ENCODE results near the gene PNKP. TPM values are rescaled to one million over a fixed set of nuclear protein-coding genes. Genes with fewer than 3 reads are reported as not detected.

The PNKP gene
- total and polyA plus RNA-seq, 10 of the 15 experiments (the other 5 are each of a cell fraction or from before 2014, with no cell fraction given), result 2.9 to 82.3 (median 33.2) TPM

GRCh38 chr19:49817964-49818648 lies 49.3 kb downstream of the PNKP start, which contains the start of gene MED25:
Gene MED25, plus strand, starts transcription at chr19:49818289. Its CDS starts 53 bp downstream, at chr19:49818342.
- H4K20me1 ChIP-seq (ENCODE audit: control insufficient read depth, insufficient read depth), result no peaks in the 10 kb centered on the region
- peaks cover 0 to 7% of the 10 kb centered on the region in 2 experiments; a peak in 2 of 4 replicates for H3K36me3 ChIP-seq (ENCODE audit: control insufficient read depth in 2 of 2, insufficient read depth in 2 of 2, low read length in 1 of 2)
- FAIRE-seq (peak; percentile 83), DNase-seq (ENCODE audit: low read depth, low spot score) (peak; percentile 72), ATAC-seq (peak; percentile 89)
- RAD21 ChIA-PET (ENCODE audit: unreplicated experiment), result interaction anchor here (0.6 to 1.7 kb wide), 4 partner anchors 47 to 79 kb away, joined by 3 to 10 read pairs (median 4); no protein-coding TSS in a partner anchor
- WGBS (ENCODE audit: insufficient coverage, insufficient replicate concordance, low lambda C conversion rate, missing lambda C conversion rate), result under 1% methylated on average over 57 of the region's 57 CpGs
- H3K4me3 ChIP-seq, result peak within 1 kb of the TSS; percentile 96
- no TSS peak for BruUV-seq (replicated peaks)
- H3K9ac ChIP-seq (ENCODE audit: control insufficient read depth, insufficient read depth, low read length), result peak within 1 kb of the TSS; percentile 92
- no peaks in the 10 kb centered on the region for H3K27me3 ChIP-seq (replicated peaks in 1 of 2; ENCODE audit: control insufficient read depth in 2 of 2, insufficient read depth in 2 of 2, low read length in 1 of 2)
- in situ Hi-C loops (cut with MboI) (no loop called here), intact Hi-C loops (cut with micrococcal nuclease; ENCODE audit: unreplicated experiment) (no loop called here)
- no peaks in the 10 kb centered on the region for H3K9me3 ChIP-seq (replicated peaks; ENCODE audit: control insufficient read depth, insufficient read depth, low read length)
- SMC1A ChIA-PET (ENCODE audit: uncharacterized antibody, unreplicated experiment), result interaction anchor here (0.9 to 1.7 kb wide), 4 partner anchors 26 to 58 kb away, joined by 3 to 4 read pairs (median 3); partner anchors contain the start of genes AP2A1 and PTOV1
- H3K4me1 ChIP-seq (ENCODE audit: control insufficient read depth, insufficient read depth, low read length), result peaks cover 5% of the 10 kb centered on the region
- peak within 1 kb of the TSS; percentile 60 for H3K4me2 ChIP-seq (ENCODE audit: control insufficient read depth, insufficient read depth)
- H3K27ac ChIP-seq (ENCODE audit: control insufficient read depth, insufficient read depth), result peak within 1 kb of the TSS; percentile 97
- H2AFZ ChIP-seq (ENCODE audit: control insufficient read depth, low read depth, low read length), result peak within 1 kb of the TSS; percentile 98
- POLR2A ChIA-PET, result interaction anchor here (0.6 to 2.7 kb wide), 10 partner anchors 12 to 1490 kb away, joined by 3 to 11 read pairs (median 4); partner anchors contain the start of genes AKT1S1, AP2A1, PTOV1 and TBC1D17
- peaks cover 25% of the 10 kb centered on the region for H3K79me2 ChIP-seq (ENCODE audit: control insufficient read depth, insufficient read depth, low read length)
- CTCF ChIA-PET, result interaction anchor here (0.6 to 1.8 kb wide), 3 partner anchors 47 to 491 kb away, joined by 5 to 6 read pairs (median 5); no protein-coding TSS in a partner anchor
- TF ChIP-seq TCF12 (IDR thresholded peaks at IDR 0.05; ENCODE audit: low read depth, low read length), result 0 out of 2 replicates have a peak, but pooled peaks have one; percentile 13
- no peak for TF ChIP-seq PRDM15 (CRISPR knock-in tag; IDR thresholded peaks at IDR 0.05)
- TF ChIP-seq ZNF207 (IDR thresholded peaks at IDR 0.05; ENCODE audit: borderline replicate concordance), result peak; percentile 80; the same call in 1 of the 2 replicates
- TF ChIP-seq, protein P1, sequence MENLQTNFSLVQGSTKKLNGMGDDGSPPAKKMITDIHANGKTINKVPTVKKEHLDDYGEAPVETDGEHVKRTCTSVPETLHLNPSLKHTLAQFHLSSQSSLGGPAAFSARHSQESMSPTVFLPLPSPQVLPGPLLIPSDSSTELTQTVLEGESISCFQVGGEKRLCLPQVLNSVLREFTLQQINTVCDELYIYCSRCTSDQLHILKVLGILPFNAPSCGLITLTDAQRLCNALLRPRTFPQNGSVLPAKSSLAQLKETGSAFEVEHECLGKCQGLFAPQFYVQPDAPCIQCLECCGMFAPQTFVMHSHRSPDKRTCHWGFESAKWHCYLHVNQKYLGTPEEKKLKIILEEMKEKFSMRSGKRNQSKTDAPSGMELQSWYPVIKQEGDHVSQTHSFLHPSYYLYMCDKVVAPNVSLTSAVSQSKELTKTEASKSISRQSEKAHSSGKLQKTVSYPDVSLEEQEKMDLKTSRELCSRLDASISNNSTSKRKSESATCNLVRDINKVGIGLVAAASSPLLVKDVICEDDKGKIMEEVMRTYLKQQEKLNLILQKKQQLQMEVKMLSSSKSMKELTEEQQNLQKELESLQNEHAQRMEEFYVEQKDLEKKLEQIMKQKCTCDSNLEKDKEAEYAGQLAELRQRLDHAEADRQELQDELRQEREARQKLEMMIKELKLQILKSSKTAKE (IDR thresholded peaks at IDR 0.05; ENCODE audit: low read depth, poor library complexity, severe bottlenecking), result no peak
- TF ChIP-seq, protein P2, sequence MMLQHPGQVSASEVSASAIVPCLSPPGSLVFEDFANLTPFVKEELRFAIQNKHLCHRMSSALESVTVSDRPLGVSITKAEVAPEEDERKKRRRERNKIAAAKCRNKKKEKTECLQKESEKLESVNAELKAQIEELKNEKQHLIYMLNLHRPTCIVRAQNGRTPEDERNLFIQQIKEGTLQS (IDR thresholded peaks at IDR 0.05; ENCODE audit: borderline replicate concordance, extremely low read depth, low read depth, low read length), result no peak
- TF ChIP-seq RAD51 (IDR thresholded peaks at IDR 0.05), result no peak
- no peak for TF ChIP-seq NR2C2 (IDR thresholded peaks at IDR 0.05; ENCODE audit: borderline replicate concordance, control insufficient read depth, insufficient read length, low read depth)
- TF ChIP-seq YBX1 (IDR thresholded peaks at IDR 0.05), result no peak
- TF ChIP-seq SIN3A (IDR thresholded peaks at IDR 0.05; ENCODE audit: low read depth, low read length), result peak; percentile 82; the same call in 1 of the 2 replicates
- TF ChIP-seq, protein P3, sequence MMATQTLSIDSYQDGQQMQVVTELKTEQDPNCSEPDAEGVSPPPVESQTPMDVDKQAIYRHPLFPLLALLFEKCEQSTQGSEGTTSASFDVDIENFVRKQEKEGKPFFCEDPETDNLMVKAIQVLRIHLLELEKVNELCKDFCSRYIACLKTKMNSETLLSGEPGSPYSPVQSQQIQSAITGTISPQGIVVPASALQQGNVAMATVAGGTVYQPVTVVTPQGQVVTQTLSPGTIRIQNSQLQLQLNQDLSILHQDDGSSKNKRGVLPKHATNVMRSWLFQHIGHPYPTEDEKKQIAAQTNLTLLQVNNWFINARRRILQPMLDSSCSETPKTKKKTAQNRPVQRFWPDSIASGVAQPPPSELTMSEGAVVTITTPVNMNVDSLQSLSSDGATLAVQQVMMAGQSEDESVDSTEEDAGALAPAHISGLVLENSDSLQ (IDR thresholded peaks at IDR 0.05), result no peak
- TF ChIP-seq CEBPZ (IDR thresholded peaks at IDR 0.05; ENCODE audit: low read depth, low read length), result no peak
